ENCODE measurements around the gene ILK.

DNA sequence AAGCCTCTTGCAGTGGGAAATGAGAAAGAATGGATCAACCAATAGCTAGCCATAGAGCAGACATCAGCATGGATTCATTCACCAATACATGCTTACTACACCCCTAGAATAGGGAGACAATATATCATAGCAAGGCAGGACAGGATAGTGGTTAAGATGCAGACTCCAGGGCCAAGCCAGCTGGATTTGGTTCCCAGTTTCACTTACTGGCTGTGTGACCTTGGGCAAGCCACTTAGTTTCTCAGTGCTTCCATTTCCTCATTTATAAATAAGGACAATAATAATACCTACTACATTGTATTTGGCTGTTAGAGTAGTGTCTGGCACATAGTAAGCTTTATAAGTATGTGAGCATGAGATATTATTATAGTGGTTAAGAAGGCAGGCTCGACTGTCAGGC, 44.9 kb downstream of the ILK start:
- TF ChIP-seq CTCF (IDR thresholded peaks at IDR 0.05) (no peak), POLR2A (IDR thresholded peaks at IDR 0.05) (no peak)

Data from body of pancreas (tissue), 4 donors.